B cell (primary cell): ENCODE measurements around the gene CLCF1. TPM values are rescaled to one million over a fixed set of nuclear protein-coding genes. Genes with fewer than 3 reads are reported as not detected.

ENCODE experiments used
- ATAC-seq: fragments of 200-7000 bp; cut with Tn5 transposase; one replicate; pipeline ENCODE4 v1.10.0; 2021; ENCODE audit warnings: low read depth, mild to moderate bottlenecking, moderate number of reproducible peaks, moderate library complexity
- CTCF ChIA-PET: fragments of 350-600 bp; sonication (Branson Sonifier 250); formaldehyde crosslinking; loops from one replicate; lab custom pipeline; 2021; ENCODE audit warnings: antibody characterized with exemption, inconsistent platforms; lab: Charles Lee
- POLR2A ChIA-PET: fragments of 350-600 bp; sonication (Branson Sonifier 250); formaldehyde crosslinking; loops from one replicate; lab custom pipeline; 2021; ENCODE audit warnings: antibody characterized with exemption; lab: Charles Lee
- DNase-seq: peaks from one replicate; pipeline ENCODE4 v3.0.0; 2013
- H2AFZ ChIP-seq: 2 replicates; pipeline ENCODE4 v1.6.1; 2012; ENCODE audit warnings: mild to moderate bottlenecking, low read depth, low read length; ENCODE audit not compliant: insufficient read depth, poor library complexity, severe bottlenecking
- H3K27ac ChIP-seq, 2 donors: 1 replicate in 1 of 2; 2 replicates in 1 of 2; pipeline ENCODE4 v1.5.1; 2012 to 2013; ENCODE audit warnings: low read length in 2 of 2, mild to moderate bottlenecking in 2 of 2, moderate library complexity in 1 of 2
- H3K27me3 ChIP-seq, 4 experiments: fragments of 200-600 bp in 1 of 4; sonication (generic) in 1 of 4; replicated peaks in 1 of 4; 1 replicate in 2 of 4; 2 replicates in 2 of 4; pipeline versions ENCODE4 v1.6.1 to v1.7.0; 2013 to 2016; ENCODE audit warnings: low read length in 3 of 4, mild to moderate bottlenecking in 2 of 4, mixed read lengths in 1 of 4, moderate library complexity in 1 of 4; ENCODE audit not compliant: insufficient read depth in 4 of 4, control insufficient read depth in 3 of 4; ENCODE audit errors: control extremely low read depth in 1 of 4
- H3K36me3 ChIP-seq, 2 experiments: replicated peaks in 1 of 2; 1 replicate in 1 of 2; 2 replicates in 1 of 2; pipeline versions ENCODE4 v1.6.1 to v1.7.1; 2013; ENCODE audit warnings: low read length in 1 of 2; ENCODE audit not compliant: insufficient read depth in 2 of 2, control insufficient read depth in 1 of 2; ENCODE audit errors: control extremely low read depth in 1 of 2, extremely low read depth in 1 of 2
- H3K4me1 ChIP-seq, 2 donors: fragments of 200-600 bp in 1 of 2; sonication (generic) in 1 of 2; 1 replicate in 1 of 2; 2 replicates in 1 of 2; pipeline versions ENCODE4 v1.5.1 to v1.6.1; 2013 to 2017; ENCODE audit warnings: low read length in 2 of 2; ENCODE audit not compliant: control insufficient read depth in 2 of 2, insufficient read depth in 2 of 2
- H3K4me2 ChIP-seq: replicated peaks from 2 replicates; pipeline ENCODE3; 2012; ENCODE audit warnings: mild to moderate bottlenecking, low read depth, low read length; ENCODE audit not compliant: poor library complexity, severe bottlenecking
- H3K4me3 ChIP-seq, 5 experiments: fragments of 200-600 bp in 1 of 5; sonication (generic) in 1 of 5; 1 replicate in 3 of 5; 2 replicates in 2 of 5; pipeline versions ENCODE4 v1.5.1 to v1.7.0; 2011 to 2016; ENCODE audit warnings: low read length in 4 of 5, mild to moderate bottlenecking in 4 of 5, low read depth in 2 of 5, control low read depth in 1 of 5, moderate library complexity in 1 of 5; ENCODE audit not compliant: insufficient read depth in 1 of 5; ENCODE audit errors: control extremely low read depth in 1 of 5, extremely low read depth in 1 of 5
- H3K79me2 ChIP-seq: fragments of 200-600 bp; sonication (generic); one replicate; pipeline ENCODE4 v1.6.0; 2016; ENCODE audit warnings: low read length; ENCODE audit not compliant: control insufficient read depth, insufficient read depth
- H3K9ac ChIP-seq: fragments of 200-600 bp; sonication (generic); 2 replicates; pipeline ENCODE4 v1.6.1; 2017; ENCODE audit warnings: mild to moderate bottlenecking, low read length, moderate library complexity
- H3K9me3 ChIP-seq, 3 donors: one replicate each; pipeline versions ENCODE4 v1.6.1 to v1.7.1; 2013; ENCODE audit warnings: low read length in 2 of 3; ENCODE audit not compliant: control insufficient read depth in 2 of 3, insufficient read depth in 1 of 3; ENCODE audit errors: control extremely low read depth in 1 of 3
- H4K20me1 ChIP-seq: 2 replicates; pipeline ENCODE4 v1.6.0; 2012; ENCODE audit warnings: mild to moderate bottlenecking, low read length; ENCODE audit not compliant: insufficient read depth, control insufficient read depth, poor library complexity, severe bottlenecking
- H3K27ac Mint-ChIP-seq: one replicate; pipeline ENCODE4 v1.8.0; 2021; ENCODE audit warnings: mixed read lengths
- H3K27me3 Mint-ChIP-seq: one replicate; pipeline ENCODE4 v1.8.0; 2021; ENCODE audit warnings: mixed read lengths
- H3K4me1 Mint-ChIP-seq: one replicate; pipeline ENCODE4 v1.8.0; 2021; ENCODE audit warnings: mixed read lengths
- H3K4me3 Mint-ChIP-seq: one replicate; pipeline ENCODE4 v1.8.0; 2021; ENCODE audit warnings: mixed read lengths
- H3K9me3 Mint-ChIP-seq: one replicate; pipeline ENCODE4 v1.8.0; 2022; ENCODE audit warnings: mixed read lengths; ENCODE audit not compliant: insufficient read depth
- EZH2 ChIP-seq: IDR thresholded peaks from 2 replicates; pipeline ENCODE4 v1.6.1; 2012; ENCODE audit warnings: borderline replicate concordance, low read depth, mild to moderate bottlenecking, moderate library complexity, low read length; ENCODE audit not compliant: insufficient read depth, poor library complexity, severe bottlenecking
- WGBS: methylation state at CpG from one replicate; pipeline ENCODE4 v1.1.5; 2013; ENCODE audit warnings: missing lambda C conversion rate; ENCODE audit not compliant: insufficient coverage; 5-methylcytosine and 5-hydroxymethylcytosine counted together
- intact Hi-C: fragments of 100-400 bp; cut with micrococcal nuclease; formaldehyde crosslinking; loops from one replicate; pipeline ENCODE4 v1.10.0; 2022
- polyA plus RNA-seq: library from polyadenylated mRNA; depleted of rRNA; stranded (reverse); fragments of >200 nt; gene quantifications from 2 replicates; pipeline ENCODE4 v1.2.3, GENCODE V29; 2012
- total RNA-seq, 2 donors: library from RNA; stranded (reverse); fragments of 120-200 nt in 1 of 2; gene quantifications; 1 replicate in 1 of 2; 2 replicates in 1 of 2; pipeline versions ENCODE4 v1.2.3 to v1.2.4, GENCODE V29; 2013 to 2022
- TF ChIP-seq, protein P1 (sequence below): fragments of 200-600 bp; IDR thresholded peaks from one replicate; pipeline ENCODE4 v1.8.0; 2022; ENCODE audit warnings: antibody characterized with exemption, mild to moderate bottlenecking

The CLCF1 gene
- total and polyA plus RNA-seq, 2 donors (not counting 1 experiment from before 2014, with no cell fraction given), result 29.1 to 44.6 TPM

GRCh38 chr11:67351275-67352005 lies 22.0 kb downstream of the CLCF1 start:
- Histone ChIP-seq H3K4me1 (peaks cover 70 to 88% of the 10 kb centered on the region in 2 donors), H3K27ac (peak overlapping the region; percentile 42 to 94), H3K9ac (peak overlapping the region; percentile 78), H3K4me3 (peak overlapping the region; percentile 8 to 99 (median 65)), H4K20me1 (peaks cover 20% of the 10 kb centered on the region), H2AFZ (no peak overlapping the region), H3K79me2 (peaks cover 64% of the 10 kb centered on the region), H3K9me3 (no peaks in the 10 kb centered on the region), H3K27me3 (no peaks in the 10 kb centered on the region), H3K4me2 (peak overlapping the region; percentile 97), H3K36me3 (peaks cover 0 to 9% of the 10 kb centered on the region in 2 experiments)
- H3K27me3 Mint-ChIP-seq, result no peaks in the 10 kb centered on the region
- peak overlapping the region; percentile 100 for H3K27ac Mint-ChIP-seq
- H3K4me1 Mint-ChIP-seq, result peaks cover 79% of the 10 kb centered on the region
- intact Hi-C loops, result loop anchor here (1.0 to 10.0 kb wide), 2 partner anchors 31 to 453 kb away; no protein-coding TSS in a partner anchor
- ChIA-PET POLR2A (interaction anchor here (0.6 to 9.0 kb wide), 19 partner anchors 11 to 141 kb away, joined by 3 to 323 read pairs (median 4); partner anchors contain the start of genes ANKRD13D, CLCF1, CORO1B and GRK2), CTCF (interaction anchor here (0.7 to 42.2 kb wide), 25 partner anchors 3 to 308 kb away, joined by 3 to 2379 read pairs (median 4); partner anchors contain the start of genes AIP, CLCF1, PITPNM1 and POLD4)
- H3K4me3 Mint-ChIP-seq, result peak overlapping the region; percentile 96
- TF ChIP-seq, protein P1, sequence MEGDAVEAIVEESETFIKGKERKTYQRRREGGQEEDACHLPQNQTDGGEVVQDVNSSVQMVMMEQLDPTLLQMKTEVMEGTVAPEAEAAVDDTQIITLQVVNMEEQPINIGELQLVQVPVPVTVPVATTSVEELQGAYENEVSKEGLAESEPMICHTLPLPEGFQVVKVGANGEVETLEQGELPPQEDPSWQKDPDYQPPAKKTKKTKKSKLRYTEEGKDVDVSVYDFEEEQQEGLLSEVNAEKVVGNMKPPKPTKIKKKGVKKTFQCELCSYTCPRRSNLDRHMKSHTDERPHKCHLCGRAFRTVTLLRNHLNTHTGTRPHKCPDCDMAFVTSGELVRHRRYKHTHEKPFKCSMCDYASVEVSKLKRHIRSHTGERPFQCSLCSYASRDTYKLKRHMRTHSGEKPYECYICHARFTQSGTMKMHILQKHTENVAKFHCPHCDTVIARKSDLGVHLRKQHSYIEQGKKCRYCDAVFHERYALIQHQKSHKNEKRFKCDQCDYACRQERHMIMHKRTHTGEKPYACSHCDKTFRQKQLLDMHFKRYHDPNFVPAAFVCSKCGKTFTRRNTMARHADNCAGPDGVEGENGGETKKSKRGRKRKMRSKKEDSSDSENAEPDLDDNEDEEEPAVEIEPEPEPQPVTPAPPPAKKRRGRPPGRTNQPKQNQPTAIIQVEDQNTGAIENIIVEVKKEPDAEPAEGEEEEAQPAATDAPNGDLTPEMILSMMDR, result peak; percentile 95
- no peak for TF ChIP-seq EZH2
- ATAC-seq, result no peak
- DNase-seq, result peak; percentile 87
- 39% methylated on average over 9 of the region's 11 CpGs for WGBS
- H3K9me3 Mint-ChIP-seq, result no peaks in the 10 kb centered on the region
